DND-41 (cell line): Measurements from ENCODE around the gene CCDC78.

Experiments used
- CTCF ChIP-seq: IDR thresholded peaks from 2 replicates; pipeline ENCODE4 v1.5.1; 2012; ENCODE audit warnings: borderline replicate concordance, low read length, moderate library complexity, mild to moderate bottlenecking; ENCODE audit not compliant: poor library complexity, severe bottlenecking; ENCODE audit errors: extremely low read depth
- EZH2 ChIP-seq: IDR thresholded peaks from 3 replicates; pipeline ENCODE4 v1.6.1; 2012; ENCODE audit warnings: borderline replicate concordance, low read depth, mild to moderate bottlenecking, moderate library complexity, low read length, inconsistent platforms; ENCODE audit not compliant: severe bottlenecking

- no peak for TF ChIP-seq EZH2
- TF ChIP-seq CTCF, result no peak
These were observed 130 bp downstream of the CCDC78 start for GRCh38 chr16:726188-726437.
